H1 (cell line): Measurements from ENCODE around the gene SYNPO.

Source experiments
- BRCA1 ChIP-seq: IDR thresholded peaks from 2 replicates; pipeline ENCODE4 v1.6.1; 2012; ENCODE audit warnings: low read depth, low read length, improper control_type of control experiment
- CEBPB ChIP-seq: IDR thresholded peaks from 2 replicates; pipeline ENCODE4 v1.6.1; 2012; ENCODE audit warnings: low read depth, low read length
- CREB1 ChIP-seq: IDR thresholded peaks from 2 replicates; pipeline ENCODE4 v1.6.1; 2012; ENCODE audit warnings: inconsistent platforms
- CTCF ChIP-seq, 3 experiments: IDR thresholded peaks; 1 replicate in 2 of 3; 2 replicates in 1 of 3; pipeline versions ENCODE4 v1.5.1 to v1.6.1; 2011; ENCODE audit warnings: low read length in 3 of 3, mild to moderate bottlenecking in 3 of 3, inconsistent platforms in 2 of 3, low read depth in 1 of 3, moderate library complexity in 1 of 3; ENCODE audit not compliant: insufficient read depth in 1 of 3; ENCODE audit errors: control extremely low read depth in 1 of 3
- GTF2F1 ChIP-seq: IDR thresholded peaks from 2 replicates; pipeline ENCODE4 v1.6.1; 2012; ENCODE audit warnings: low read depth, low read length, improper control_type of control experiment, borderline replicate concordance
- MAX ChIP-seq: IDR thresholded peaks from 2 replicates; pipeline ENCODE4 v1.6.1; 2012; ENCODE audit warnings: inconsistent platforms
- NRF1 ChIP-seq: IDR thresholded peaks from 2 replicates; pipeline ENCODE4 v1.6.1; 2011; ENCODE audit warnings: mild to moderate bottlenecking, low read depth, low read length, improper control_type of control experiment
- SP1 ChIP-seq: IDR thresholded peaks from 2 replicates; pipeline ENCODE4 v1.6.1; 2011; ENCODE audit warnings: low read depth, low read length
- TAF1 ChIP-seq: IDR thresholded peaks from 2 replicates; pipeline ENCODE4 v1.6.1; 2011; ENCODE audit warnings: mild to moderate bottlenecking, low read depth, low read length
- TCF12 ChIP-seq: IDR thresholded peaks from 2 replicates; pipeline ENCODE4 v1.6.1; 2011; ENCODE audit warnings: low read depth, mild to moderate bottlenecking, low read length
- TEAD4 ChIP-seq: IDR thresholded peaks from 2 replicates; pipeline ENCODE4 v1.6.1; 2012; ENCODE audit warnings: low read depth, low read length, inconsistent platforms, mixed read lengths

GRCh38 chr5:150658699-150659265 is 18.3 kb downstream of the SYNPO start:
- TF ChIP-seq SP1 (no peak), NRF1 (no peak), MAX (no peak), CTCF (IDR thresholded peaks at IDR 0.05; ENCODE audit: control extremely low read depth in 1 of 3, insufficient read depth in 1 of 3, low read depth in 1 of 3, low read length in 3 of 3) (no peak), GTF2F1 (no peak), TAF1 (no peak), BRCA1 (no peak), CREB1 (no peak), TCF12 (no peak), TEAD4 (no peak), CEBPB (no peak)
